K562 (cell line): ENCODE data around the gene RNF151. TPM values are rescaled to one million over a fixed set of nuclear protein-coding genes. Genes with fewer than 3 reads are reported as not detected.

Experiments used
- CREB1 ChIP-seq, 2 experiments: sonication (generic) in 1 of 2; formaldehyde crosslinking in 1 of 2; IDR thresholded peaks; 2 replicates each; pipeline versions ENCODE4 v1.6.1 to v1.8.0; 2012 to 2022; ENCODE audit warnings: inconsistent platforms in 1 of 2, mild to moderate bottlenecking in 1 of 2, missing genetic modification reagents in 1 of 2, moderate library complexity in 1 of 2
- FOXK1 ChIP-seq: sonication (generic); formaldehyde crosslinking; IDR thresholded peaks from 2 replicates; pipeline ENCODE4 v1.8.0; 2022; ENCODE audit warnings: missing genetic modification reagents, mild to moderate bottlenecking, borderline replicate concordance
- KDM5B ChIP-seq: fragments of 200-600 bp; sonication (generic); IDR thresholded peaks from 2 replicates; pipeline ENCODE4 v1.6.1; 2012; ENCODE audit warnings: low read depth, mild to moderate bottlenecking, moderate library complexity, low read length, control low read depth, inconsistent platforms; ENCODE audit not compliant: insufficient replicate concordance
- NFATC3 ChIP-seq: fragments of 450-650 bp; IDR thresholded peaks from 2 replicates; pipeline ENCODE4 v1.6.1; 2017; ENCODE audit warnings: mild to moderate bottlenecking
- NR1H2 ChIP-seq: sonication (generic); formaldehyde crosslinking; IDR thresholded peaks from 2 replicates; pipeline ENCODE4 v1.4.0; 2020; ENCODE audit warnings: mild to moderate bottlenecking, missing genetic modification reagents
- PCBP1 ChIP-seq: fragments of 200-400 bp; formaldehyde crosslinking; IDR thresholded peaks from 2 replicates; pipeline ENCODE4 v1.6.1; 2018; ENCODE audit warnings: mild to moderate bottlenecking, low read depth, low read length; ENCODE audit not compliant: poor library complexity, severe bottlenecking
- PCBP2 ChIP-seq: fragments of 200-400 bp; formaldehyde crosslinking; IDR thresholded peaks from 2 replicates; pipeline ENCODE4 v1.6.1; 2018; ENCODE audit warnings: low read length, low read depth, mild to moderate bottlenecking, moderate library complexity; ENCODE audit not compliant: poor library complexity, severe bottlenecking
- PHB ChIP-seq: fragments of 250-450 bp; sonication (Bioruptor Pico); IDR thresholded peaks from 2 replicates; pipeline ENCODE4 v1.5.0; 2021
- RAD21 ChIP-seq, 2 experiments: fragments of 250-450 bp in 1 of 2; fragments of 450-650 bp in 1 of 2; sonication (Bioruptor Pico) in 1 of 2; formaldehyde crosslinking in 1 of 2; IDR thresholded peaks in 1 of 2; conservative IDR thresholded peaks in 1 of 2; 2 replicates each; pipeline versions ENCODE4 v1.4.0 to v1.8.0; 2020 to 2022; ENCODE audit warnings: mild to moderate bottlenecking in 2 of 2, moderate library complexity in 1 of 2
- REST ChIP-seq, 2 experiments: fragments of 450-650 bp; formaldehyde crosslinking in 1 of 2; IDR thresholded peaks; 2 replicates each; pipeline versions ENCODE4 v1.4.0 to v1.6.1; 2014 to 2020; ENCODE audit warnings: mild to moderate bottlenecking in 2 of 2, borderline replicate concordance in 1 of 2, low read depth in 1 of 2
- TSHZ1 ChIP-seq: fragments of 250-450 bp; sonication (Bioruptor Pico); IDR thresholded peaks from 2 replicates; pipeline ENCODE4 v1.4.0; 2020; ENCODE audit warnings: mild to moderate bottlenecking, moderate library complexity
- ZSCAN29 ChIP-seq: fragments of 450-650 bp; IDR thresholded peaks from 2 replicates; pipeline ENCODE4 v1.6.1; 2017
- polyA plus RNA-seq, 8 experiments: library from polyadenylated mRNA; depleted of rRNA in 4 of 8; stranded (reverse) in 5 of 8; unstranded in 3 of 8; fragments of >200 nt; fragmentation: Nextera tagmentation in 2 of 8; fragmentation: Illumina TruSeq in 1 of 8; extraction: Ambion mirVana in 2 of 8; extraction: Trizol in 1 of 8; gene quantifications; 2 replicates each; pipeline versions ENCODE4 v1.2.1 to v1.2.3, GENCODE V29; 2011 to 2014; ENCODE audit warnings: inconsistent platforms in 1 of 8, missing spikeins in 1 of 8
- total RNA-seq, 7 experiments: library from RNA; depleted of rRNA in 6 of 7; stranded (reverse); fragments of >200 nt in 6 of 7; fragmentation: Illumina TruSeq in 2 of 7; extraction: Trizol in 2 of 7; gene quantifications; 2 replicates each; pipeline versions ENCODE4 v1.2.1 to v1.2.3, GENCODE V29; 2011 to 2021; ENCODE audit warnings: low replicate concordance in 1 of 7
- TF ChIP-seq, protein P1 (sequence below): sonication (generic); formaldehyde crosslinking; IDR thresholded peaks from 2 replicates; pipeline ENCODE4 v1.8.0; 2023; ENCODE audit warnings: mild to moderate bottlenecking, missing genetic modification reagents

Gene RNF151
- total and polyA plus RNA-seq, 9 of the 15 experiments (the other 6 are each of a cell fraction or from before 2014, with no cell fraction given) = not detected

DNA sequence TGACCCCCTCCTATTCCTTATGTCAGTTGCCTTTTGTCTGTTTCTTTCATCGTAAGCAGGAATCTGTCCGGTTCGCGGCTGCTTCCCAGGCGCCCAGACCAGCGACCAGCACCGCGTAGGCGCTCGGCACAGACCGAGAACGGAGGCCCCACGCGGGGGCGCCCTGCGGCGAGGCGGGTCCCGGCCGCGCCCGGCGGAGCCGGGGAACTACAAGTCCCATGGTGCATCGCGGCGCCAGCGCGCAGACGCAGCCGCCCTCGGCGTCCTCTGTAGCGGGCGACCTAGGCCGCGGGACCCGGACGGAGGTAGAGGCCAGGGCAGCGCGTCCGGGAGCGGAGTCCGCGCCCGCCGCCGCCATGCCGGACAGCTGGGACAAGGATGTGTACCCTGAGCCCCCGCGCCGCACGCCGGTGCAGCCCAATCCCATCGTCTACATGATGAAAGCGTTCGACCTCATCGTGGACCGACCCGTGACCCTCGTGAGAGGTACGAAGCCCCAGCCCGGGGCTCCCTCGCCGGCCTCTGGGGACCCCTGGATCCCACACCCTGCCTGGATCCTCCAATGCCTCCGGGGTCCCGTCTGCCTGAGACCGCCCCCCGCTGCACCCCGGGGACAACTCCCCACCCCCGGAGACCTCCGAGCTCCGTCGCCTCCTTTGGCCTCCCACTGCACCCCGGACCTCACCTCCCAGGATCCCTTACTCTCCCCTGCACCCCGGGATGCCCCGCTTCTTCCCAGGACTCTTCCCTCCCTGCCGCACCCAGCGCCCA, 7.2 kb upstream of the RNF151 start, which contains the start of gene NDUFB10 (continued):
- TF ChIP-seq REST (IDR thresholded peaks at IDR 0.05; ENCODE audit: borderline replicate concordance) (peak; percentile 53; the same call in 1 of the 2 replicates), REST (CRISPR knock-in tag; IDR thresholded peaks at IDR 0.05; ENCODE audit: low read depth) (no peak), PHB (CRISPR knock-in tag) (no peak), FOXK1 (CRISPR knock-in tag) (no peak), ZSCAN29 (no peak), CREB1 (IDR thresholded peaks at IDR 0.05) (peak; percentile 52), CREB1 (CRISPR knock-in tag; IDR thresholded peaks at IDR 0.05) (peak; percentile 86), NR1H2 (CRISPR knock-in tag) (peak; percentile 90; the same call in 1 of the 2 replicates), PCBP2 (no peak), NFATC3 (no peak), RAD21 (CRISPR knock-in tag; conservative IDR thresholded peaks at IDR 0.05 in 1 of 2, IDR thresholded peaks at IDR 0.05 in 1 of 2) (peak; percentile 26 to 51; a peak in 3 of 4 replicates), PCBP1 (no peak), TSHZ1 (CRISPR knock-in tag) (no peak), KDM5B (peak; percentile 87)
- TF ChIP-seq, protein P1, sequence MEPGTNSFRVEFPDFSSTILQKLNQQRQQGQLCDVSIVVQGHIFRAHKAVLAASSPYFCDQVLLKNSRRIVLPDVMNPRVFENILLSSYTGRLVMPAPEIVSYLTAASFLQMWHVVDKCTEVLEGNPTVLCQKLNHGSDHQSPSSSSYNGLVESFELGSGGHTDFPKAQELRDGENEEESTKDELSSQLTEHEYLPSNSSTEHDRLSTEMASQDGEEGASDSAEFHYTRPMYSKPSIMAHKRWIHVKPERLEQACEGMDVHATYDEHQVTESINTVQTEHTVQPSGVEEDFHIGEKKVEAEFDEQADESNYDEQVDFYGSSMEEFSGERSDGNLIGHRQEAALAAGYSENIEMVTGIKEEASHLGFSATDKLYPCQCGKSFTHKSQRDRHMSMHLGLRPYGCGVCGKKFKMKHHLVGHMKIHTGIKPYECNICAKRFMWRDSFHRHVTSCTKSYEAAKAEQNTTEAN (CRISPR knock-in tag) = no peak
